ENCODE measurements around the gene PRR12.

DNA sequence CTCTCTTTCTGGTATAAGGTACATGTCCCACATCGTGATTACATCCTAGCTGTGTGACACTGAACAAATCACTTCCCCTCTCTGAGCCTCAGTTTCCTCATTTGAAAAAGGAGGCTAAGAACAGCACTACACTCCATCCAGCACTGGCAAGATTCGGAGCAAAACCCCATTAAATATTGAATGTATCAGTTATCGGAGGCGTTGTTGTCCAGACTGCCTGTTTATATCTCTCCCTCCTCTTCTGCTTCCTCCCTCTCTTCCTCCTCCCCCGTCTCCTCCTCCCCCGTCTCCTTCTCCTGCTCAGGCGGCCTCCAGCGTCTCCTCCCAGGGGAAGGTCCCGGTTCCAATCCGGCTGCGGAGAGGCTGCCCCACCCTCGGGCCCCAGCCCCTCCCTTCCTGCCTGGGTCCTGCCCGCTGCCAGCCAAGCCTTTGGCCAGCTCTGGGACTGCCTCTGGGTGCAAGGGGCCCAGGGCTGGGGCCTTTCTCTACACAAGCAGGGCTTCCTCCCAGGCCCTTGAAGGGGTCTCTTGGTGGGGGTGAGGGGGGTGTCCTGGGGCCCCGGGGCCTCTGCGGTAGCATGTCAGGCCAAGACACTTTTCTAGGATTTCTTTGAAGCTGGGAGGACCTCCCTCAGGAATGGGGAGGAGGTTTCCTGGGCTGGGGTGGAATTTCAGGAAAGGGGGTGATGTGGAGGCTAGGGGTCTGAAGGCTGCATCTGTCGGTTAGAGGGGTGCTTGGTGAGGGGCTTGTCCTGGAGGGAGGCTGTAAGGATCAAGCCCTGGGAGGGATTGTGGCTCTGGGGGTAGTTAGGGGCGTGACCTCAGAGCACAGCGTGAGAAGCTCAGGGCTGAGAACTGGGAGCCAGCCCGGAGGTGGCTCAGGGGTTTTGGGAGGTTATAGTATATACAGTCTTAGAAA, 47.1 kb downstream of the PRR12 start:
- TF ChIP-seq POLR2AphosphoS5 (IDR thresholded peaks at IDR 0.05; ENCODE audit: borderline replicate concordance, low read depth, low read length) = 0 out of 2 replicates have a peak, but pooled peaks have one; percentile 35
- no peak for TF ChIP-seq EZH2 (IDR thresholded peaks at IDR 0.05)
- TF ChIP-seq FOXP2 (optimal IDR thresholded peaks at IDR 0.05; ENCODE audit: control extremely low read depth, extremely low read length, insufficient read depth) = no peak
